Loucy (cell line): ENCODE data around the gene STX18.
A peak's percentile ranks its signal among the peaks of the same experiment; 100 is the strongest.

Experiments
- H2AFZ ChIP-seq: fragments of 200-600 bp; sonication (generic); 2 replicates; pipeline ENCODE4 v1.6.0; 2016; ENCODE audit warnings: antibody characterized with exemption, mild to moderate bottlenecking, low read length, moderate library complexity
- H3F3A ChIP-seq: fragments of 200-600 bp; 2 replicates; pipeline ENCODE4 v1.6.0; 2016; ENCODE audit warnings: antibody characterized with exemption, low read depth, mild to moderate bottlenecking
- H3K27me3 ChIP-seq: fragments of 200-600 bp; sonication (generic); 2 replicates; pipeline ENCODE4 v1.6.1; 2014; ENCODE audit warnings: low read length, mild to moderate bottlenecking; ENCODE audit not compliant: insufficient read depth, poor library complexity, severe bottlenecking
- H3K36me3 ChIP-seq: fragments of 200-600 bp; sonication (generic); 2 replicates; pipeline ENCODE4 v1.6.1; 2016; ENCODE audit warnings: low read length; ENCODE audit not compliant: insufficient read depth
- H3K4me1 ChIP-seq: fragments of 200-600 bp; sonication (generic); 2 replicates; pipeline ENCODE4 v1.5.1; 2014; ENCODE audit warnings: low read length, mild to moderate bottlenecking; ENCODE audit not compliant: insufficient read depth, poor library complexity, severe bottlenecking
- H3K4me2 ChIP-seq: fragments of 200-600 bp; sonication (generic); 2 replicates; pipeline ENCODE4 v1.6.0; 2014; ENCODE audit warnings: antibody characterized with exemption, low read length, low read depth, mild to moderate bottlenecking; ENCODE audit not compliant: poor library complexity, severe bottlenecking
- H3K4me3 ChIP-seq: fragments of 200-600 bp; sonication (generic); 2 replicates; pipeline ENCODE4 v1.5.1; 2014; ENCODE audit warnings: low read length, mild to moderate bottlenecking, mixed read lengths; ENCODE audit not compliant: poor library complexity, severe bottlenecking
- H3K79me2 ChIP-seq: fragments of 200-600 bp; sonication (generic); 2 replicates; pipeline ENCODE4 v1.6.1; 2014; ENCODE audit warnings: low read length; ENCODE audit not compliant: insufficient read depth
- H3K9ac ChIP-seq: fragments of 200-600 bp; sonication (generic); 2 replicates; pipeline ENCODE4 v1.6.0; 2014; ENCODE audit warnings: mild to moderate bottlenecking, low read depth, low read length, moderate library complexity; ENCODE audit not compliant: poor library complexity, severe bottlenecking
- H3K9me2 ChIP-seq: fragments of 200-600 bp; sonication (generic); replicated peaks from 2 replicates; pipeline ENCODE4 v1.6.1; 2016; ENCODE audit warnings: low read depth, low read length, mixed read lengths
- H3K9me3 ChIP-seq: fragments of 200-600 bp; sonication (generic); 2 replicates; pipeline ENCODE4 v1.6.1; 2014; ENCODE audit warnings: mild to moderate bottlenecking, antibody characterized with exemption, low read length, low read depth; ENCODE audit not compliant: insufficient read depth
- H4K20me1 ChIP-seq: fragments of 200-600 bp; sonication (generic); 2 replicates; pipeline ENCODE4 v1.6.0; 2014; ENCODE audit warnings: antibody characterized with exemption, low read length, mild to moderate bottlenecking; ENCODE audit not compliant: insufficient read depth, poor library complexity, severe bottlenecking
- EZH2phosphoT487 ChIP-seq: fragments of 200-600 bp; IDR thresholded peaks from 2 replicates; pipeline ENCODE4 v1.6.1; 2018; ENCODE audit warnings: antibody characterized with exemption, mild to moderate bottlenecking, moderate library complexity, borderline replicate concordance
- TF ChIP-seq, protein P1 (sequence below): fragments of 200-600 bp; sonication (generic); conservative IDR thresholded peaks from 2 replicates; pipeline ENCODE4 v1.5.1; 2014; ENCODE audit warnings: mild to moderate bottlenecking, antibody characterized with exemption, low read length

Gene STX18

DNA sequence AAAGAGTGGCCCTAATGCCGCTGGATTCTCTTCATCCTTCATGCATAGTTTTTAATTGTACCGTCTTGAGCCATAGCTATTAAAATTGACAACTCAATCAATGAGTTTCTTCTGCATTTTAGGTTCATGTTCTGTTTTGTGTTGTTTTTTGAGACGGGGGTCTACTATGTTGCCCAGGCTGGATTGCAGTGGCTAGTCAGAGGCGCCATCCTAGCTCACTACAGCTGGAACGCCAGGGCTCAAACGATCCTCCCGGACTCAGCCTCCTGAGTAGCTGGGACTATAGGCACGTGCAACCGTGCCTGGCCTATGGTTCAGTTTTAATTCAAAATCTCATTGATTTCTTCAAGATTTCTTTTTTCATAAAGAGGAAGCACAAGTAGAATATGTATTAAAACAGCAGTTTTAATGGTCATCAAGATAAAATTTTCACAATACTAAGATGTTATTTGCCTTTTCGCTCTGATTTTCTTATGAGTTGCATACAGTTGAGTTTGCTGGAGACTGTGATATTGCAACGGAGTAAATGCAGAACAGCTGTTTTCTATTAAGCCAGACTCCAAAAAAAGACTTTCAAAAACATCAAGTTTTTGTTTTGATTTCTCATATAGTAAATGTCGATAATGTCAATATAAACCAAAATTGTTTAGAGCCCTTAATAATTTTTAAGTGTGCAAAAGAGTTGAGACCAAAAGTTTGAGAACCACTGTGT, 1.1 kb upstream of the STX18 start:
- Histone ChIP-seq H3K9me2 (no peaks in the 10 kb centered on the region), H3F3A (no peaks in the 10 kb centered on the region), H3K9me3 (no peaks in the 10 kb centered on the region), H2AFZ (peak overlapping the region; percentile 97), H3K36me3 (no peaks in the 10 kb centered on the region), H3K4me3 (peak overlapping the region; percentile 83), H4K20me1 (peaks cover 7% of the 10 kb centered on the region), H3K9ac (peak overlapping the region; percentile 88), H3K27me3 (no peaks in the 10 kb centered on the region), H3K4me1 (peaks cover 38% of the 10 kb centered on the region), H3K4me2 (peak overlapping the region; percentile 89), H3K79me2 (peaks cover 51% of the 10 kb centered on the region)
- TF ChIP-seq, protein P1, sequence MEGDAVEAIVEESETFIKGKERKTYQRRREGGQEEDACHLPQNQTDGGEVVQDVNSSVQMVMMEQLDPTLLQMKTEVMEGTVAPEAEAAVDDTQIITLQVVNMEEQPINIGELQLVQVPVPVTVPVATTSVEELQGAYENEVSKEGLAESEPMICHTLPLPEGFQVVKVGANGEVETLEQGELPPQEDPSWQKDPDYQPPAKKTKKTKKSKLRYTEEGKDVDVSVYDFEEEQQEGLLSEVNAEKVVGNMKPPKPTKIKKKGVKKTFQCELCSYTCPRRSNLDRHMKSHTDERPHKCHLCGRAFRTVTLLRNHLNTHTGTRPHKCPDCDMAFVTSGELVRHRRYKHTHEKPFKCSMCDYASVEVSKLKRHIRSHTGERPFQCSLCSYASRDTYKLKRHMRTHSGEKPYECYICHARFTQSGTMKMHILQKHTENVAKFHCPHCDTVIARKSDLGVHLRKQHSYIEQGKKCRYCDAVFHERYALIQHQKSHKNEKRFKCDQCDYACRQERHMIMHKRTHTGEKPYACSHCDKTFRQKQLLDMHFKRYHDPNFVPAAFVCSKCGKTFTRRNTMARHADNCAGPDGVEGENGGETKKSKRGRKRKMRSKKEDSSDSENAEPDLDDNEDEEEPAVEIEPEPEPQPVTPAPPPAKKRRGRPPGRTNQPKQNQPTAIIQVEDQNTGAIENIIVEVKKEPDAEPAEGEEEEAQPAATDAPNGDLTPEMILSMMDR = no peak
- TF ChIP-seq EZH2phosphoT487 = no peak

- no peaks in the 10 kb centered on the region for H3K9me3 ChIP-seq
These were observed 712 bp downstream of the STX18 start for GRCh38 chr4:4541040-4541631.

GRCh38 chr4:4539481-4539880, 2.4 kb downstream of the STX18 start:
- H2AFZ ChIP-seq = no peak overlapping the region
- H3K4me3 ChIP-seq = peak overlapping the region; percentile 83
- H3K9me2 ChIP-seq = no peaks in the 10 kb centered on the region
- no peaks in the 10 kb centered on the region for H3K9me3 ChIP-seq
- no peaks in the 10 kb centered on the region for H3K27me3 ChIP-seq
- TF ChIP-seq EZH2phosphoT487 = no peak
- TF ChIP-seq, protein P1 = no peak
- H3K4me2 ChIP-seq = peak overlapping the region; percentile 92
- H3K79me2 ChIP-seq = peaks cover 78% of the 10 kb centered on the region
- H3F3A ChIP-seq = no peaks in the 10 kb centered on the region
- peak overlapping the region; percentile 88 for H3K9ac ChIP-seq
- H4K20me1 ChIP-seq = peaks cover 11% of the 10 kb centered on the region
- H3K36me3 ChIP-seq = no peaks in the 10 kb centered on the region
- H3K4me1 ChIP-seq = peaks cover 43% of the 10 kb centered on the region

More at GRCh38 chr4:4541040-4541631, 712 bp downstream of the STX18 start:
- no peaks in the 10 kb centered on the region for H3K27me3 ChIP-seq
- H3K4me3 ChIP-seq = peak overlapping the region; percentile 83
- H3K4me1 ChIP-seq = peaks cover 43% of the 10 kb centered on the region
- no peaks in the 10 kb centered on the region for H3K9me2 ChIP-seq
- H3K36me3 ChIP-seq = no peaks in the 10 kb centered on the region
- peaks cover 64% of the 10 kb centered on the region for H3K79me2 ChIP-seq
- peak overlapping the region; percentile 88 for H3K9ac ChIP-seq
- peaks cover 11% of the 10 kb centered on the region for H4K20me1 ChIP-seq
- TF ChIP-seq, protein P1 = no peak
- TF ChIP-seq EZH2phosphoT487 = no peak
- no peaks in the 10 kb centered on the region for H3F3A ChIP-seq
- H2AFZ ChIP-seq = peak overlapping the region; percentile 95
- H3K4me2 ChIP-seq = peak overlapping the region; percentile 92
